ENCODE measurements around the gene FBXL15. TPM values are rescaled to one million over a fixed set of nuclear protein-coding genes. Genes with fewer than 3 reads are reported as not detected.

Gene FBXL15
- total and polyA plus RNA-seq, 2 of the 13 experiments (the other 11 are each of a cell fraction or from before 2014, with no cell fraction given) = 4.3 to 8.3 TPM

DNA sequence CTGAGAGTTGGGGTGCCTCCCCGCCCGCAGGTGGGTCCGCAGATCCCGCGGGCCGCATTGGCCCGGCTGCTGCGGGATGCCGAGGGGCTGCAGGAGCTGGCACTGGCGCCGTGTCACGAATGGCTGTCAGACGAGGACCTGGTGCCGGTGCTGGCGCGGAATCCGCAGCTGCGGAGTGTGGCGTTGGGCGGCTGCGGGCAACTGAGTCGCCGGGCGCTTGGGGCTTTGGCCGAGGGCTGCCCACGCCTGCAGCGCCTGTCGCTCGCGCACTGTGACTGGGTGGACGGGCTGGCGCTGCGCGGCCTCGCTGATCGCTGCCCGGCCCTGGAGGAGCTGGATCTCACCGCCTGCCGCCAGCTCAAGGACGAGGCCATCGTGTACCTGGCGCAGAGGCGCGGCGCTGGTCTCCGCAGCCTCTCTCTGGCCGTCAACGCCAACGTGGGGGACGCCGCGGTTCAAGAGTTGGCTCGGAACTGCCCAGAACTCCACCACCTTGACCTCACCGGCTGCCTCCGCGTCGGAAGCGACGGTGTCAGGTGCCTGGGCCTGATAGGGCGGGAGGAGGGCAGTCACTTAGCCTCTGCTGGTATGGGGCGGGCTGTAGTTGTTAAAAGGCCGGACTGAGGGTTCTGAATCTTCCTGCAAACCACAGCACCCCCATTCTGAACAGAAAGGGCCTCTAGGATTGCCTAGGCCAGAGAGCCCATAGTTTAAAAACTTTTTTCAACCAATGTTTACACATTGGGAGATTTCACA lies 1.3 kb downstream of the FBXL15 start (continued):
- TF ChIP-seq ZNF616 (CRISPR knock-in tag; IDR thresholded peaks at IDR 0.05; ENCODE audit: low read depth) (no peak), NFRKB (IDR thresholded peaks at IDR 0.05) (no peak), CCDC6 (CRISPR knock-in tag; IDR thresholded peaks at IDR 0.05) (peak; percentile 25; the same call in 1 of the 2 replicates), ZUFSP (CRISPR knock-in tag; IDR thresholded peaks at IDR 0.05; ENCODE audit: borderline replicate concordance) (no peak), SP4 (CRISPR knock-in tag; IDR thresholded peaks at IDR 0.05) (no peak), SMYD3 (CRISPR knock-in tag; IDR thresholded peaks at IDR 0.05) (no peak), NPAS2 (CRISPR knock-in tag; IDR thresholded peaks at IDR 0.05; ENCODE audit: borderline replicate concordance) (no peak), ZBTB2 (CRISPR knock-in tag; IDR thresholded peaks at IDR 0.05; ENCODE audit: low read depth) (peak; percentile 10; the same call in 1 of the 2 replicates), NFKB2 (CRISPR knock-in tag; IDR thresholded peaks at IDR 0.05; ENCODE audit: borderline replicate concordance) (no peak; the same call in 1 of the 2 replicates), MIER3 (CRISPR knock-in tag; IDR thresholded peaks at IDR 0.05; ENCODE audit: borderline replicate concordance) (no peak), PLRG1 (conservative IDR thresholded peaks at IDR 0.05) (no peak), IKZF1 (IDR thresholded peaks at IDR 0.05) (no peak), TFAP4 (IDR thresholded peaks at IDR 0.05; ENCODE audit: borderline replicate concordance, low read depth) (no peak), ZNF562 (CRISPR knock-in tag; IDR thresholded peaks at IDR 0.05; ENCODE audit: borderline replicate concordance) (no peak), ATF7-NPFF (CRISPR knock-in tag; IDR thresholded peaks at IDR 0.05; ENCODE audit: low read depth) (0 out of 2 replicates have a peak, but pooled peaks have one; percentile 41), REXO4 (CRISPR knock-in tag; IDR thresholded peaks at IDR 0.05; ENCODE audit: borderline replicate concordance) (no peak), ZNF580 (CRISPR knock-in tag; IDR thresholded peaks at IDR 0.05; ENCODE audit: borderline replicate concordance, low read depth) (no peak), GRHL1 (CRISPR knock-in tag; conservative IDR thresholded peaks at IDR 0.05) (no peak), MED1 (CRISPR knock-in tag; IDR thresholded peaks at IDR 0.05) (peak; percentile 2; the same call in 1 of the 2 replicates)
- TF ChIP-seq, protein P1, sequence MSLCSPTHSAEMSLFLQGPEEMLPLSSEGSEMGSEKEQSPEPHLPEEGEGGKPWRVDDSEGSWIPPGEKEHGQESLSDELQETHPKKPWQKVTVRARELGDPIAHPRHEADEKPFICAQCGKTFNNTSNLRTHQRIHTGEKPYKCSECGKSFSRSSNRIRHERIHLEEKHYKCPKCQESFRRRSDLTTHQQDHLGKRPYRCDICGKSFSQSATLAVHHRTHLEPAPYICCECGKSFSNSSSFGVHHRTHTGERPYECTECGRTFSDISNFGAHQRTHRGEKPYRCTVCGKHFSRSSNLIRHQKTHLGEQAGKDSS (CRISPR knock-in tag; IDR thresholded peaks at IDR 0.05; ENCODE audit: borderline replicate concordance, low read depth) = no peak
- TF ChIP-seq, protein P2, sequence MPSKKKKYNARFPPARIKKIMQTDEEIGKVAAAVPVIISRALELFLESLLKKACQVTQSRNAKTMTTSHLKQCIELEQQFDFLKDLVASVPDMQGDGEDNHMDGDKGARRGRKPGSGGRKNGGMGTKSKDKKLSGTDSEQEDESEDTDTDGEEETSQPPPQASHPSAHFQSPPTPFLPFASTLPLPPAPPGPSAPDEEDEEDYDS (CRISPR knock-in tag; IDR thresholded peaks at IDR 0.05) = 0 out of 2 replicates have a peak, but pooled peaks have one; percentile 18
- TF ChIP-seq, protein P3, sequence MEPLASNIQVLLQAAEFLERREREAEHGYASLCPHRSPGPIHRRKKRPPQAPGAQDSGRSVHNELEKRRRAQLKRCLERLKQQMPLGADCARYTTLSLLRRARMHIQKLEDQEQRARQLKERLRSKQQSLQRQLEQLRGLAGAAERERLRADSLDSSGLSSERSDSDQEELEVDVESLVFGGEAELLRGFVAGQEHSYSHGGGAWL (CRISPR knock-in tag; IDR thresholded peaks at IDR 0.05) = no peak

Measured in HepG2 (cell line).